IMR-90 (cell line): ENCODE results near the gene FGF19. TPM values are rescaled to one million over a fixed set of nuclear protein-coding genes. Genes with fewer than 3 reads are reported as not detected.

ENCODE experiments used
- ATAC-seq: fragments of 200-7000 bp; cut with Tn5 transposase; 2 replicates; pipeline ENCODE4 v1.9.1; 2020; ENCODE audit warnings: low read depth, mild to moderate bottlenecking, moderate library complexity
- BruUV-seq: library from RNA; stranded (reverse); fragments of 400-500 nt; replicated peaks from 2 replicates; lab custom pipeline; 2021; lab: Mats Ljungman, UMichigan
- CTCF ChIA-PET: fragments of 300-600 bp; formaldehyde crosslinking; extraction: SDS; loops from one replicate; lab custom pipeline; 2021; ENCODE audit warnings: antibody characterized with exemption; lab: Yijun Ruan, JAX
- POLR2A ChIA-PET: fragments of 300-600 bp; sonication (Branson Sonifier 250); formaldehyde crosslinking; loops from one replicate; lab custom pipeline; 2022; ENCODE audit warnings: antibody characterized with exemption; ENCODE audit not compliant: unreplicated experiment; lab: Charles Lee
- DNase-seq: peaks from one replicate; pipeline ENCODE4 v3.0.0; 2013
- H2AFZ ChIP-seq: replicated peaks from 2 replicates; pipeline ENCODE3; 2013; ENCODE audit warnings: low read length, mild to moderate bottlenecking; ENCODE audit not compliant: poor library complexity
- H2AK5ac ChIP-seq: 2 replicates; pipeline ENCODE4 v1.6.1; 2013; ENCODE audit warnings: low read depth, low read length, inconsistent platforms
- H2AK9ac ChIP-seq: replicated peaks from 2 replicates; pipeline ENCODE3; 2013; ENCODE audit warnings: mild to moderate bottlenecking, low read depth, low read length, moderate library complexity; ENCODE audit not compliant: poor library complexity
- H2BK120ac ChIP-seq: 2 replicates; pipeline ENCODE4 v1.6.1; 2013; ENCODE audit warnings: low read depth, low read length, inconsistent platforms
- H2BK15ac ChIP-seq: 3 replicates; pipeline ENCODE4 v1.6.1; 2013; ENCODE audit warnings: low read depth, low read length, inconsistent platforms
- H2BK20ac ChIP-seq: 2 replicates; pipeline ENCODE4 v1.6.1; 2013; ENCODE audit warnings: low read depth, mild to moderate bottlenecking, inconsistent platforms, low read length, moderate library complexity
- H2BK5ac ChIP-seq: 2 replicates; pipeline ENCODE4 v1.6.1; 2013; ENCODE audit warnings: mild to moderate bottlenecking, low read depth, low read length, inconsistent platforms; ENCODE audit not compliant: poor library complexity, severe bottlenecking
- H3K14ac ChIP-seq: replicated peaks from 2 replicates; pipeline ENCODE4 v1.6.1; 2013; ENCODE audit warnings: low read depth, low read length, inconsistent platforms
- H3K18ac ChIP-seq: 2 replicates; pipeline ENCODE4 v1.6.1; 2013; ENCODE audit warnings: low read depth, low read length, control low read depth
- H3K23ac ChIP-seq: 2 replicates; pipeline ENCODE4 v1.6.1; 2013; ENCODE audit warnings: low read depth, low read length, inconsistent platforms
- H3K27ac ChIP-seq: 2 replicates; pipeline ENCODE4 v1.5.1; 2013; ENCODE audit warnings: mild to moderate bottlenecking, control low read depth, low read length; ENCODE audit not compliant: insufficient read depth
- H3K27me3 ChIP-seq: 2 replicates; pipeline ENCODE4 v1.6.1; 2013; ENCODE audit warnings: low read length; ENCODE audit not compliant: control insufficient read depth, insufficient read depth
- H3K36me3 ChIP-seq: 2 replicates; pipeline ENCODE4 v1.6.1; 2013; ENCODE audit warnings: low read length, mixed read lengths; ENCODE audit not compliant: control insufficient read depth, insufficient read depth
- H3K4ac ChIP-seq: 2 replicates; pipeline ENCODE4 v1.6.1; 2013; ENCODE audit warnings: low read depth, low read length, inconsistent platforms
- H3K4me1 ChIP-seq: 2 replicates; pipeline ENCODE4 v1.6.1; 2013; ENCODE audit warnings: low read length, mixed read lengths; ENCODE audit not compliant: control insufficient read depth, insufficient read depth
- H3K4me2 ChIP-seq: 2 replicates; pipeline ENCODE4 v1.6.1; 2013; ENCODE audit warnings: low read depth, mild to moderate bottlenecking, control low read depth, low read length, moderate library complexity
- H3K4me3 ChIP-seq: 2 replicates; pipeline ENCODE4 v1.5.1; 2013; ENCODE audit warnings: low read depth, mild to moderate bottlenecking, control low read depth, low read length, moderate library complexity; ENCODE audit not compliant: insufficient read depth
- H3K56ac ChIP-seq: 2 replicates; pipeline ENCODE4 v1.6.1; 2013; ENCODE audit warnings: low read length, inconsistent platforms; ENCODE audit not compliant: insufficient read depth; ENCODE audit errors: extremely low read depth
- H3K79me1 ChIP-seq, 2 experiments: 2 replicates each; pipeline ENCODE4 v1.6.1; 2013; ENCODE audit warnings: low read length in 2 of 2, inconsistent platforms in 1 of 2, low read depth in 1 of 2
- H3K9ac ChIP-seq: 2 replicates; pipeline ENCODE4 v1.6.1; 2013; ENCODE audit warnings: low read depth, low read length, control low read depth
- H3K9me1 ChIP-seq: 2 replicates; pipeline ENCODE4 v1.6.1; 2013; ENCODE audit warnings: low read length, inconsistent platforms; ENCODE audit not compliant: insufficient read depth
- H3K9me3 ChIP-seq: 2 replicates; pipeline ENCODE4 v1.6.1; 2013; ENCODE audit warnings: low read length; ENCODE audit not compliant: control insufficient read depth, insufficient read depth
- H4K20me1 ChIP-seq: 2 replicates; pipeline ENCODE4 v1.6.1; 2013; ENCODE audit warnings: low read length, inconsistent platforms; ENCODE audit not compliant: insufficient read depth
- H4K5ac ChIP-seq: 2 replicates; pipeline ENCODE4 v1.6.1; 2013; ENCODE audit warnings: mild to moderate bottlenecking, low read depth, low read length, control low read depth
- H4K8ac ChIP-seq, 2 experiments: 2 replicates each; pipeline ENCODE4 v1.6.1; 2013; ENCODE audit warnings: low read depth in 2 of 2, low read length in 2 of 2, control low read depth in 1 of 2, inconsistent platforms in 1 of 2
- H4K91ac ChIP-seq: 2 replicates; pipeline ENCODE4 v1.6.1; 2013; ENCODE audit warnings: low read depth, low read length, inconsistent platforms; ENCODE audit not compliant: insufficient read depth
- CEBPB ChIP-seq: IDR thresholded peaks from 2 replicates; pipeline ENCODE4 v1.6.1; 2012; ENCODE audit warnings: low read depth, low read length, improper control_type of control experiment
- CHD1 ChIP-seq: IDR thresholded peaks from 2 replicates; pipeline ENCODE4 v1.6.1; 2012; ENCODE audit warnings: low read depth, low read length, improper control_type of control experiment
- CTCF ChIP-seq: conservative IDR thresholded peaks from 2 replicates; pipeline ENCODE4 v1.5.1; 2012; ENCODE audit warnings: mild to moderate bottlenecking, low read depth, low read length, improper control_type of control experiment
- FOS ChIP-seq: fragments of 150-350 bp; IDR thresholded peaks from 2 replicates; pipeline ENCODE4 v1.6.1; 2016; ENCODE audit warnings: low read depth, low read length
- MAZ ChIP-seq: IDR thresholded peaks from 2 replicates; pipeline ENCODE4 v1.6.1; 2012; ENCODE audit warnings: low read depth, mild to moderate bottlenecking, low read length, improper control_type of control experiment, moderate library complexity, borderline replicate concordance
- MXI1 ChIP-seq: IDR thresholded peaks from 2 replicates; pipeline ENCODE4 v1.6.1; 2012; ENCODE audit warnings: low read depth, mild to moderate bottlenecking, low read length, moderate library complexity, borderline replicate concordance
- NFE2L2 ChIP-seq: fragments of 150-350 bp; IDR thresholded peaks from 2 replicates; pipeline ENCODE4 v1.6.1; 2016; ENCODE audit warnings: low read depth, mild to moderate bottlenecking, low read length
- POLR2A ChIP-seq: IDR thresholded peaks from 2 replicates; pipeline ENCODE4 v1.6.1; 2012; ENCODE audit warnings: mild to moderate bottlenecking, low read depth, low read length
- RAD21 ChIP-seq: IDR thresholded peaks from 2 replicates; pipeline ENCODE4 v1.6.1; 2012; ENCODE audit warnings: low read length, improper control_type of control experiment
- RCOR1 ChIP-seq: IDR thresholded peaks from 2 replicates; pipeline ENCODE4 v1.6.1; 2012; ENCODE audit warnings: mild to moderate bottlenecking, low read length, improper control_type of control experiment; ENCODE audit not compliant: insufficient replicate concordance
- RFX5 ChIP-seq: IDR thresholded peaks from 2 replicates; pipeline ENCODE4 v1.8.0; 2012; ENCODE audit warnings: low read depth, mild to moderate bottlenecking, low read length, moderate library complexity
- SMC3 ChIP-seq: fragments of 150-350 bp; IDR thresholded peaks from 2 replicates; pipeline ENCODE4 v1.6.1; 2016; ENCODE audit warnings: low read depth, mild to moderate bottlenecking, antibody characterized with exemption, low read length, moderate library complexity
- USF2 ChIP-seq: fragments of 150-350 bp; IDR thresholded peaks from 2 replicates; pipeline ENCODE4 v1.6.1; 2017; ENCODE audit warnings: mild to moderate bottlenecking, antibody characterized with exemption, low read length, low read depth
- WGBS, 2 experiments: methylation state at CpG; one replicate each; pipeline versions ENCODE4 v1.1.5 to v1.1.7; 2013; ENCODE audit warnings: missing lambda C conversion rate in 2 of 2; ENCODE audit not compliant: insufficient read length in 1 of 2; ENCODE audit errors: extremely low coverage in 2 of 2; 5-methylcytosine and 5-hydroxymethylcytosine counted together
- dilution Hi-C: fragments of 300-500 bp; cut with HindIII; formaldehyde crosslinking; loops from one replicate; pipeline ENCODE4 v1.14.3; 2018; ENCODE audit warnings: low sequenced_read_pairs; ENCODE audit not compliant: unreplicated experiment
- in situ Hi-C: fragments of 300-500 bp; cut with MboI; formaldehyde crosslinking; loops from 3 replicates; pipeline ENCODE4 v1.14.3; 2019; ENCODE audit warnings: low sequenced_read_pairs, inconsistent platforms, mixed read lengths
- intact Hi-C: fragments of 100-400 bp; cut with micrococcal nuclease; formaldehyde crosslinking; loops from 2 replicates; pipeline ENCODE4 v1.10.0; 2022
- polyA plus RNA-seq, 3 experiments: library from polyadenylated mRNA; depleted of rRNA; stranded (reverse); fragments of >200 nt; gene quantifications; 2 replicates each; pipeline ENCODE4 v1.2.3, GENCODE V29; 2012; ENCODE audit warnings: low replicate concordance in 1 of 3
- total RNA-seq: library from RNA; depleted of rRNA; stranded (reverse); fragments of >200 nt; gene quantifications from 2 replicates; pipeline ENCODE4 v1.2.3, GENCODE V29; 2012
- TF ChIP-seq, protein P1 (sequence below): fragments of 150-350 bp; IDR thresholded peaks from 2 replicates; pipeline ENCODE4 v1.6.1; 2016; ENCODE audit warnings: low read depth, mild to moderate bottlenecking, low read length, moderate library complexity, borderline replicate concordance

The FGF19 gene
- total and polyA plus RNA-seq, 2 of the 4 experiments (the other 2 are of a cell fraction), result not detected

DNA sequence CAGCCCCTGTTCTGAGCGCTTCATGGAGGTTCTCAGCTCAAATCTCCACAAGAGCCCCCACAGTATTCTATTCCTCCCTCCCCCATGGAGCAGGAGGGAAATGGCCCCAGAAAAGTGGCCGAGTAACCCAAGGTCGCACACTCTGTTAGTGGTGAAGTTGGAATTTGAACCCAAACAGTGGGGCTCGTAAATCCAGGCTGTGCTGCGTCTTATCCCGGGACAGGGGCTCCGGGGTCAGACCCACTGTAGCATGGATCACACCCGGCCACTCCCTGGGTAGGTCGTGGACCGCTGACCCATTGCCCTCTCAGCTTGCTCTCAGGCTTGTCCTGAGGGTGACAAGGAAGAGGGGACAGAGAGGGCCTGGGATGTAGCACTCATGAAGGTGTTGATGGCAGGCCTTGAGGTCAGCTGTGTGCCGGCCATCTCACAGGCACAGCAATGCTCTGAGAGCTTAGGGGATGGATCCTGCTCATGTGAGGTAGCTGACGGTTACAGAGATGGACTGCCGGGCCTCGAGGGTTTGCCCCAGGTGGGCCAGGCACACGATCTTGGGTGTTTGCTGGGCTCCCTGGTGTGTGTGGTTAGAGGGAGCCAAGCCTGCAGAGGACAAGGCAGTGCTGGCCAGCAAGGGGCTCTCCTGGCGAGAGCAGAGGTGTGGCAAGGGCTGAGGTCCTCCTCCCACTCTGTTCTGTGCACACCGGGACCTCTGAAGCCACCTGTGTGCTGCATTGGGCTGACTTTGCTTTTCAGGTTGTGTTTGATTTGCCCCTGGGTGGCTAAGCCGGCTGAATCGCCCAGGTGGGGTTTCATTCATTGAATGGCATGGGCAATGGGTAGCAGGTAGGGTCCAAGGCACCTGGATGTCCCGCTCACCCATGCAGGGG lies 2.3 kb upstream of the FGF19 start:
- 20% methylated on average over 2 of the region's 20 CpGs; no CpG with 5 or more reads in 1 of the 2 experiments for WGBS, 2 experiments
- H3K4me2 ChIP-seq, result no peak overlapping the region
- no TSS peak for BruUV-seq

More for the DNA sequence above, 2.3 kb upstream of the FGF19 start:
- H2BK20ac ChIP-seq, result no peak overlapping the region
- H4K20me1 ChIP-seq, result no peaks in the 10 kb centered on the region
- no peak overlapping the region for H3K4ac ChIP-seq
- no peak for DNase-seq
- no peak overlapping the region for H3K56ac ChIP-seq
- H4K8ac ChIP-seq, result no peak overlapping the region
- in situ Hi-C loops (loop anchor here (10.0 kb wide), 1 partner anchor 99 kb away; no protein-coding TSS in a partner anchor), dilution Hi-C loops (no loop called here), intact Hi-C loops (loop anchor here (5.0 kb wide), 1 partner anchor 86 kb away; no protein-coding TSS in a partner anchor)
- POLR2A ChIA-PET, result no interaction called here
- no peak for TF ChIP-seq NFE2L2
- TF ChIP-seq SMC3, result no peak
- no peak for TF ChIP-seq CEBPB
- no peak for TF ChIP-seq MXI1
- no peak for TF ChIP-seq RCOR1
- no peak for TF ChIP-seq POLR2A
- TF ChIP-seq RAD21, result no peak
- no peak for TF ChIP-seq CTCF
- TF ChIP-seq CHD1, result no peak
- TF ChIP-seq, protein P1, sequence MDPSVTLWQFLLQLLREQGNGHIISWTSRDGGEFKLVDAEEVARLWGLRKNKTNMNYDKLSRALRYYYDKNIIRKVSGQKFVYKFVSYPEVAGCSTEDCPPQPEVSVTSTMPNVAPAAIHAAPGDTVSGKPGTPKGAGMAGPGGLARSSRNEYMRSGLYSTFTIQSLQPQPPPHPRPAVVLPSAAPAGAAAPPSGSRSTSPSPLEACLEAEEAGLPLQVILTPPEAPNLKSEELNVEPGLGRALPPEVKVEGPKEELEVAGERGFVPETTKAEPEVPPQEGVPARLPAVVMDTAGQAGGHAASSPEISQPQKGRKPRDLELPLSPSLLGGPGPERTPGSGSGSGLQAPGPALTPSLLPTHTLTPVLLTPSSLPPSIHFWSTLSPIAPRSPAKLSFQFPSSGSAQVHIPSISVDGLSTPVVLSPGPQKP, result no peak
- no peak for TF ChIP-seq USF2
- no peak for TF ChIP-seq FOS
- no peak for TF ChIP-seq MAZ
- no peak for TF ChIP-seq RFX5
- no peaks in the 10 kb centered on the region for H3K9me3 ChIP-seq
- H2AK9ac ChIP-seq, result no peak overlapping the region
- peaks cover 74% of the 10 kb centered on the region for H3K27me3 ChIP-seq
- H2AK5ac ChIP-seq, result no peak overlapping the region
- H3K18ac ChIP-seq, result no peak overlapping the region
- CTCF ChIA-PET, result no interaction called here
- no peak overlapping the region for H3K27ac ChIP-seq
- H3K4me1 ChIP-seq, result no peaks in the 10 kb centered on the region; the same call in 1 of the 2 replicates
- no peak for ATAC-seq
- no peak overlapping the region for H2BK120ac ChIP-seq
- H3K79me1 ChIP-seq, result no peaks in the 10 kb centered on the region
- no peak overlapping the region for H3K14ac ChIP-seq
- H3K9ac ChIP-seq, result no peak overlapping the region
- H2BK5ac ChIP-seq, result no peak overlapping the region
- H3K23ac ChIP-seq, result no peak overlapping the region
- no peak overlapping the region for H2BK15ac ChIP-seq
- no peak overlapping the region for H4K5ac ChIP-seq
- no peaks in the 10 kb centered on the region for H3K36me3 ChIP-seq
- H3K9me1 ChIP-seq, result no peaks in the 10 kb centered on the region; the same call in 1 of the 2 replicates
- no peak overlapping the region for H3K4me3 ChIP-seq
- H2AFZ ChIP-seq, result no peak overlapping the region
- no peak overlapping the region for H4K91ac ChIP-seq
